ENCODE results near the gene TAS2R60. TPM values are rescaled to one million over a fixed set of nuclear protein-coding genes. Genes with fewer than 3 reads are reported as not detected.

Gene TAS2R60
- total RNA-seq, 2 donors from 2014 or later: 0.42 to 0.57 TPM

GRCh38 chr7:143433759-143434158, 9.5 kb upstream of the TAS2R60 start:
- no peak for DNase-seq (ENCODE audit: low spot score)
- intact Hi-C loops (cut with DNase I): no loop called here

DNA sequence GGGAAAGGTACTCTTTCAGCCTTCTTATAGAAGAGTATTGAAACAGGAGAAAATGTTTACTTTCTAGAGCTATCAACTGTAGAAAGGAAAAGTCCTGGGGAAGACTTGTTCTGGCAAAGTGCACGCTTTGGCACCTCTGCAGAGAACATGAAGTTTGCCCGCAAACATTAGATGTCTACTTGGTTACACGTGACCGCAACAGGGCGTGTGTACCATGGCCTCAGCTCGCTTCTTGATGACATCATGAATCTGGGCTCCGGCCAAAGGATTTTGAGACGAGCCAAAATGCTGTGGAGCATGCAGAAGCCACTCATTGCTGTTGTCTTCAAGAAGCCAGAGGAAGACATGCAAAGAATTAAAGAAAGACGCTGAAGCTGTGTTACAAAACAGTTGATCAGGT, 8.6 kb upstream of the TAS2R60 start:
- intact Hi-C loops (cut with DNase I): no loop called here

GRCh38 chr7:143435266-143435665, 8.0 kb upstream of the TAS2R60 start:
- DNase-seq (ENCODE audit: low spot score): no peak
- intact Hi-C loops (cut with DNase I): no loop called here

More for the DNA sequence above, 8.6 kb upstream of the TAS2R60 start:
- peak; percentile 88 for DNase-seq (ENCODE audit: low spot score)

DNA sequence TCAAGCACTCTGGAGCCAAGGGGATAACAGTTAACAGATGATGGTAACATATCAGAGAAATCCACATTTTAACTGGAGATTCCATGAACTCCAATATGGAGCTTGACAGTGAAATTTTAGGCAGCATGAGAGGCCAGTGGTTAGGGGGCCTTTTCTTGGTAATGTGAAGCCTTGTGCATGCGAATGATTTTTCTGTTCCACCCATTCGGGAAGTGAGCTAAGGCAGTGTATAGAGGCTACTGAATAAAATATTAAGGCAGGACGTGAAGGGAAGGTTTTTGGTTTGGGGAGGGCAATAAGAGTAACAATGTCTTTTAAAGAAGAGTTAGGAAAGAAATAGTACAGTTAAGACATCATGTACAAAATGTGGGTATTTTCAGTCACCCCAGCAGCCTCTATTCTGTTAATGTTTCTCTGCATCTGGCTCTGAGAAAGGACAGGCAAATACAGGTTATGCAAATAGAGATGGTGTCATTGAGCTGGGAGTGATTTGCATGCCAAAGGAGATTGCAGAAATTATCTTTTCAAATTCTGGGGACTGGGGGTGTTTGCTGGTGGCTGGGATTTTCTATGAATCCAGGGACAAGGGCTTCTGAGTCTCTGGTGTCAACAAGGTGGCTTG, 6.8 kb upstream of the TAS2R60 start:
- intact Hi-C loops (cut with DNase I): no loop called here
- DNase-seq (ENCODE audit: low spot score): no peak

GRCh38 chr7:143437578-143437977, 5.7 kb upstream of the TAS2R60 start:
- no peak for DNase-seq (ENCODE audit: low spot score)
- intact Hi-C loops (cut with DNase I): no loop called here

GRCh38 chr7:143439866-143440265, 3.4 kb upstream of the TAS2R60 start:
- DNase-seq (ENCODE audit: low spot score): no peak
- intact Hi-C loops (cut with DNase I): no loop called here

- intact Hi-C loops (cut with DNase I): no loop called here
- DNase-seq (ENCODE audit: low spot score): no peak
These were observed 970 bp downstream of the TAS2R60 start for GRCh38 chr7:143444063-143444782.

- intact Hi-C loops (cut with DNase I): no loop called here
- no peak for DNase-seq (ENCODE audit: low spot score)
These were observed 1.5 kb downstream of the TAS2R60 start for GRCh38 chr7:143444785-143445184.

DNA sequence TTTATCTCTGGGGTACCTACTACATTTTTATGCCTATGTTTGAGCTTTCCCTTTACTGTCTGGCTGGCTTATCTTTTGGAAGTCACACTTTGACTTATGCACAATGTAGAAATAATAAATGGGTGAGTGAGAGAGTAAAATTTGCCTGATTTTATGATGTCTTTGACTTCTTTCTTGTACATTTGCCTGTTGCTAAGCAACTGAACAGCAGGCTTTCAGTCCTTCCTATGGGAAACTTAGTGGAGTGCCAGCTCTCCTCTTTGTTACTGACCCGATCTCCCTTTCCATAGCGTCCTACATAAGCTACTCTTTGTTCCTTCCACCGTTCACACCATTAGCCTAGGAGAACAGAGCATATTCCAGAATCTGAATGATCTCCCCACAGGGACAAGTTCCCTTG, 4.2 kb downstream of the TAS2R60 start:
- DNase-seq (ENCODE audit: low spot score): no peak
- intact Hi-C loops (cut with DNase I): no loop called here

GRCh38 chr7:143448429-143448828, 5.2 kb downstream of the TAS2R60 start:
- no peak for DNase-seq (ENCODE audit: low spot score)
- intact Hi-C loops (cut with DNase I): no loop called here

DNA sequence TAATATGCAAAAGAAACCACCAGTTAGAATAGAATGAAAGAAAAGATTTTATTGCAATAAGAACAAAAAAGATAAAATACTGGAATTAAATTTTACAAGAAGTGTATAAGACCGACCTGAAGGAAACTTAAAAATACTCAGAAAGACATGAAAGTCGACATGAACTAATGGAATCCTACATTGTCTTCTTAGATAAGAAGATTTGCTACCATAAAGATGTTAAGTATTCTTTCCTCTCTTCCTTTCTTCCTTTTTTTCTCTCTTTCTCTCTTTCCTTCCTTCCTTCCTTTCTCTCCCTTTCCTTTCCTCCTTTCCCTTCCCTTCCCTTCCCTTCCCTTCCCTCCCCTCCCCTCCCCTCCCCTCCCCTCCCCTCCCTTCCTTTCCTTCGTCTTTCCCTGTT, 6.5 kb downstream of the TAS2R60 start:
- intact Hi-C loops (cut with DNase I): no loop called here
- no peak for DNase-seq (ENCODE audit: low spot score)

GRCh38 chr7:143451122-143451521, 7.9 kb downstream of the TAS2R60 start:
- intact Hi-C loops (cut with DNase I): no loop called here
- DNase-seq (ENCODE audit: low spot score): no peak

DNA sequence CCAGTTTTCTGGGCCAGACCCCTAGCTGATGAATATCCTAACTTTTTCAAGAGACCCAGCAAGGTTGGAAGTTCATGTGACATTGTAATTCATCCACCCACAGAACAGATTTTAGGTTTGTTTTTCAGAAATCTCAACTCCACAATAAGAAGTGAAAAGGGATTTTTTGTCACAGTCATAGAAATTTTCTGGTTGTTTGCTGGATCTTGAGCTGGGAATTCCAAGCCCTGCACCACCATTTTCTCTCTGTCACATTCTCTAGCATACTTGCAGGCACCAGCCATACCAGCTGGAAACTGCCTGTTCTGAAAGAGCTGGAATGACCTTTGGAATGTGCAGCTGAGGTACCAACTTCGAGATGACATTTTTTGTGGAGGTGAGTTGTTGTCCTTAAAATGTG, 8.5 kb downstream of the TAS2R60 start:
- DNase-seq (ENCODE audit: low spot score): no peak
- intact Hi-C loops (cut with DNase I): no loop called here

DNA sequence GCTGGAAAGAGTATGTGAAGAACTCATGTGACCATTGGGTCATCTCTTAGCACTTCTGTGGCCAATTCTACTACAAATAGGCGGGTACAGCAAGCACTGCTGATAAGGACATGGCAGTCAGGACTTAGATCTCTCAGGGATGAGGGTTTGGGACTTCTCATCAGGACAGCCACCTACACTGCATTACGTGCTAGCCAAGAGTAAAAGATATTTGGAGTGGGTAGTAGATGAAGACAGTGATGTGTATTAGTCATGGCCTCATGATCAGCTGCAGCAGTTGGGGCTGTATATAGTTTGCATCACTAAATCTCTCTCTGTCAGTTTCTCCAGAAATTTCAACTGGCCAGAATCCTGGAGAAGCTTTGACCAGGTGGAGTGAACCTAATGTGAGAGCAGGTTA, 9.2 kb downstream of the TAS2R60 start:
- intact Hi-C loops (cut with DNase I): no loop called here
- no peak for DNase-seq (ENCODE audit: low spot score)

DNA sequence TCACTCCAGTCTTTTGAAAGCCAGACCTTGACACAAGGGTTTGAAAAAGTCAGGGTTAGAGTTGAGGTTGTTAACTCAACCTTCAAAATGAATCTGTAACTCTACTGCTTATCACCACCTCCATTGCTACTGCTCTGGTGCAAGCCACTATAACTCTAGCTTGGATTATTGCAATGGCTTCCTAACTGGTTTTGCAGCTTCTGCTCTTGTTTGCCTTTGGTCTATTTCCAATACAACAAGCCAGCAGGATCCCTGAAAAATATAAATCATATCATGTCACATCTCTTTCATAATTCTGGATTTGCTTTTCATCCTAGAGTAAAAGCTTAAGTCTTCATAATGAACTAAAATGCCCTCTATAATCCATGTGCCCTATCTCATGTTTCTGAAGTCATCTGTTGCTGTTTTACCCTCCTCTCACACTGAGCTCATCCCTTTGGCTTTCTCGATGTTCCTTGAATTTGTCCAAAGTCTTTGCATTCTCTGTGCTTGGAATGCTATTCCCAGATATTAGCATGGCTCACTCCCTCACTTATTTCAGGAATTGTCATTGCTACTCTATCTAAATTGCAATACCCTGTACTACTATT, 10.9 kb downstream of the TAS2R60 start:
- intact Hi-C loops (cut with DNase I): no loop called here

DNA sequence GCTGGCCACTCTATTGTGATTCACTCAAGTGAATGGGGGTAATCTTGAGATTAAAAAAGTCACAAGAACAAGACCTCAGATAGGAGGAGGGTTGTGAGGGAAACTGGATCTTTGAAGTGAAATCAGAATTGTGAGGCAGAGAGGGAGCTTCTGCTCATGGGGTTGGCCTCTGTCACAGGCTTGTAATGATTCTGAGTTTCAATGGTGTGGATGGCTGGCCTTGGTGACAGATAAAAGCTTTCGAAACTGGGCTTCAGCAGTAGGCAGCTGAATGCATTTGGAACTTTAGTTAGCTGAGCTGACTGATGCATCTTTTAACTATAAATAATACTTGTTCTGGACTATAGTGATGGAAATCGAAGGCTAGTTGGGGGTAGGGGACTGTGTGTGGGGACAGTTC, 12.2 kb downstream of the TAS2R60 start:
- no peak for DNase-seq (ENCODE audit: low spot score)
- intact Hi-C loops (cut with DNase I): no loop called here

More for the DNA sequence above, 10.9 kb downstream of the TAS2R60 start:
- DNase-seq (ENCODE audit: low spot score): no peak

- intact Hi-C loops (cut with DNase I): no loop called here
- no peak for DNase-seq (ENCODE audit: low spot score)
These were observed 12.7 kb downstream of the TAS2R60 start for GRCh38 chr7:143455942-143456341.

DNA sequence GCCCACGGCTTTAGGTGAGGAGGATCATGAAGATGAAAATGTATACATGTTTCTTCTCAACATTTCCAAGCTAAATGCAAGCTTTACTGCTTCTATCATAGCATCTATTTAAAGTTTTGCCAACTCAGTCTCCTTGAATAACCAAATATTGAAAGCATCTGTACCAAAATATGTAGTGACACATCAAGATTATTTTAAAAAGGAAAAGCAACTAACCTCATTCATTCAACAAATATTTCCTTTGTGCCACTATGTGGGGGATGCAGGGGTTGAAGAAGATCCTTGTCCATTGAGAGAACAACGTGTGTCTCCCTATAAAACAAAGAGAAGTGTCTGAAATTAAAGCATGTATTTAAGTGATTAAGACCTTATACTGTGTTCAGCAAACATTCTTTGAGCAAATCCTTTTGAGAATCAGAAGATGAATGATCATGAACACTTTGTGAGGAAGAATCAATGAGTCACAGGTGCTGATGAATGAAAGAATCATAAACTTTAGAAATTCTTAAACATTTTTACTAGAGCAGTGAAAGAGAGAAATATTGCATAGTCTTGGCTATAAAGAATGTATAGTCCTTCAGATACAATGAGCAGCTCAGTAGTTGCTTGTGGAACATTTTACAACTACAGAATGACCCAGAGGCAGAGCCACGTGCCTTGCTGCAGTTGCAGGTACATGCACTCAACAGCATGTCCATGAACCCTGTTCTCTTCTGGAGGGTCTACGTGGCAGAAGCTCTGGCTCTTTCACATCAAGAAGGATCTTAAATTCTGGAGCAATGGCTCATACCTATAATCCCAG, 13.9 kb downstream of the TAS2R60 start:
- intact Hi-C loops (cut with DNase I): no loop called here
- DNase-seq (ENCODE audit: low spot score): no peak

DNA sequence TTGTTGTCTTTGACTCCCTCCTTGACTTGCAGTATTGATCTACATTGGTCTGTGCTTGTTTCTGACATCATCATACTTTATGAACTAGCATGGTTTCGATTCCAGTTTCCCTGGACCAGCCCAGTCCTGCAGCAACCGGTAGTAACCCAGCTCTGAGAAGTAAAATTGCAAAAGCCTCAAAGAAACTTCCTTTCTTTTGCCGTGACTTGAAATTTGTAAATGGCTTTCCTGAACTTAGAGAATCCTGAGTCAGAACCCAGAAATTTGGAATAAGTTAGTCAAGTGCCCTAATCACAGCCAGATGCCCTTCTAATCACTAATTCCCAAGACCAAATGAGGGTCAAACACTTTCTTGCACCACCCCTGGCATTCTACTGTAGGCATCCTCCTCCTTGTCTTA, 15.0 kb downstream of the TAS2R60 start:
- intact Hi-C loops (cut with DNase I): no loop called here

DNA sequence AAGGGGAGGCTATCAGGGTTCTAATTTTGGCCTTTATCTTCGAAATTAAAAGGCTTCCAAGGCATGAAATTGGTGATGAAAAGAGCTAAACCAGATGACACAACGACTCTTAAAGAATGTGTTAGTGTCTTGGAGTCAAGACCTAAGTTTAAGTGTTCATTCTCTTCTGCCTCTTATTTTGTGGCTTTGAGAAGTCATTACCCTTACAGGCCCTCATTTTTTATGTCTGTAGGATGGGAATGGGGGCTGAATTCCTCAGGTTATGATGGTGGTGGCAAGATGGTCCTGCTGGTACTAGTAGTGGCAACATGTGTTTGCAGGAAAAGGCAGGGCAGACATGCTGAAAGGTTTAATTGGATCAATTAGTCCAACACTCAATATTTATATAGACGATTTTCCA, 15.4 kb downstream of the TAS2R60 start:
- intact Hi-C loops (cut with DNase I): no loop called here

More for the DNA sequence above, 15.0 kb downstream of the TAS2R60 start:
- DNase-seq (ENCODE audit: low spot score): no peak

More for the DNA sequence above, 15.4 kb downstream of the TAS2R60 start:
- DNase-seq (ENCODE audit: low spot score): no peak
